Measurements from ENCODE around the gene MAN1C1. TPM values are rescaled to one million over a fixed set of nuclear protein-coding genes. Genes with fewer than 3 reads are reported as not detected.

The MAN1C1 gene
- total RNA-seq, 1 experiment from 2014 or later, result 1.6 TPM

DNA sequence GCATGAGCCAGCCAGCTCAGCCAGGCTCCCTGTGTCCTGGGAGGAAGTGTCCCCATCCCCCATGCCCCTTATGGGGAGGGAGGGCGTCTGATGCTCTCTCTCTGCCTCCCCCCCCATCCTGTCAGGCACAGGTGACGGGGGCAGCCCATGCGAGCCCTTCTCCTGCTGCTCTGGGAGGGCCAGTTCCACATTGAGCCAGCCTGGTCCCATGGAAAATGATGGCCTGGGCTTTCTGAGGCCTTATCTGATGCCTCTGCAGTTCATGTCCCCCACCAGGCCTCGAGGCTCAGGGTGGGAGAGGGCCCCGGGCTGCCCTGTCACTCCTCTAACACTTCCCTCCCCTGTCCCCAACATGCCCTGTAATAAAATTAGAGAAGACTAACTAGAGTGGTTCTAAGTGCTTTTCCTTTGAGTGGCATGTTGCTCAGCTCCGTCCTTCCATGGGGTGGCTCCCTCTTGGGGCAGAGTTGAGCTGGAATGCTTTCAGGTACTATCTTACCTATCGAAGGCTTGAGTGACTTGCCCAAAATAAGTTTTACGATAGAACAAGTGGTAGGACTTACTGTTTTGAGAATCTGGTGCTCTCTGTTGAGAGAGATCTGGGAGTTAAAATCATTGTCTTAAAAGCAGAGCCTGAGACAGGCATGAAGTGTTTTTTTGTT, 201.4 kb downstream of the MAN1C1 start:
- no peak for DNase-seq (ENCODE audit: low read depth)

DNA sequence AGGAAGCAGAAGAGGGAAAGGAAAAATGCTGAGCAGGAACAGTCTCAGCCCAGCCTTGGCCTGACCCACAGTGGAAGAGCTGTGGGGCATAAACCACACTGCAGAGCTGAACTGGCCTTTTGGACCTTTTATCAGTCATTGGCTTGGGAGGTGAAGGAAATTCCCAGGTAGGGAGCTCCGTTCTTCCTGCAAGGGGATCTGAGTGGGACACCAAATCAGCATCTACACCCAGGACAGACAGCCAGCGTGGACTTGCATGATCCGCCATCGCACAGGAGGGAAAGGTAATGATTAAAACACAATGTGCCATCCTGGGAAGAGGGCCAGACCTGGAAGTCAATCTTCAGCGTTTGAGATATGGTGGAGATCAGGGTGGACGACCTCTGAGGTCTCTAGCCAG, 202.0 kb downstream of the MAN1C1 start:
- no peak for DNase-seq (ENCODE audit: low read depth)

DNA sequence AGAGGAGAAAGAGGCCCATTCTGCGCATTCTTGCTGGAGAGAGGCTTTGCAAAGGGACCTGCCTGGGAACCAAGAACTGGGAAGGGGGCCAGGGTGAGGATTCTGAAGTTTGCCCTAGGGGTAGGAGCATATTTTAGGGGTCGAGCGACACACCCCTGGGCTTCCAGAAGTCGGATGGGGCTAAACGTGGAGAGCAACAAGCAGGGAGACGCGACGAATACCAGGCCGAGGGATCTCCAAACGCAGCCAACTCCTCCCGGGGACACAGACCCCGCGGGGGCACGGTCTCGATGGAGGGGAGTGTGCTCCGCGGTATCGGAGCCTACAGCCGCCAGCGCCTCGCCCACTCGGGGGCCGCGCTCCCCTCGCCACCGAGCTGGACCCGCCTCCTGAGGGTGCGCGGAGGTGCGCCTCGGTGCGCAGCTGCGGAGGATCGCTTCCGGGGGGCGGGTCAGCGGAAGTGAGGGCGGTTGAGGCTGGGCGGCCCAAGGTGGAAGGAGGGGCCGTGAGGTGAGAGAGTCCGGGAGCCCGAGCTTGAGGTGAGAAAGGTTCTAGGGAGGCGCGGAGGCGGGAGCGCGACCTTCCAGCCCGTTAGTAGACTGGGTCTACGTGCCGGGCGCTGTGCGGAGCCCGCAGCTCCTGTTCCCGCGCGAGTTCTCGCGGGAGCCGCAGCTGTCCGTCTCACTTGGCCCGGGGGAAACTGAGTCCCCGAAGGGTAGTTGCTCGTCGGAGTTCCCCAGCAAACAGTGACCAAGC, 203.1 kb downstream of the MAN1C1 start, which contains the start of gene MTFR1L:
MTFR1L (plus strand) TSS at position 464 of the 756 bp plus-strand sequence. CDS start 3,151 bp downstream, outside the sequence.
- DNase-seq (ENCODE audit: low read depth), result peak; percentile 75

DNA sequence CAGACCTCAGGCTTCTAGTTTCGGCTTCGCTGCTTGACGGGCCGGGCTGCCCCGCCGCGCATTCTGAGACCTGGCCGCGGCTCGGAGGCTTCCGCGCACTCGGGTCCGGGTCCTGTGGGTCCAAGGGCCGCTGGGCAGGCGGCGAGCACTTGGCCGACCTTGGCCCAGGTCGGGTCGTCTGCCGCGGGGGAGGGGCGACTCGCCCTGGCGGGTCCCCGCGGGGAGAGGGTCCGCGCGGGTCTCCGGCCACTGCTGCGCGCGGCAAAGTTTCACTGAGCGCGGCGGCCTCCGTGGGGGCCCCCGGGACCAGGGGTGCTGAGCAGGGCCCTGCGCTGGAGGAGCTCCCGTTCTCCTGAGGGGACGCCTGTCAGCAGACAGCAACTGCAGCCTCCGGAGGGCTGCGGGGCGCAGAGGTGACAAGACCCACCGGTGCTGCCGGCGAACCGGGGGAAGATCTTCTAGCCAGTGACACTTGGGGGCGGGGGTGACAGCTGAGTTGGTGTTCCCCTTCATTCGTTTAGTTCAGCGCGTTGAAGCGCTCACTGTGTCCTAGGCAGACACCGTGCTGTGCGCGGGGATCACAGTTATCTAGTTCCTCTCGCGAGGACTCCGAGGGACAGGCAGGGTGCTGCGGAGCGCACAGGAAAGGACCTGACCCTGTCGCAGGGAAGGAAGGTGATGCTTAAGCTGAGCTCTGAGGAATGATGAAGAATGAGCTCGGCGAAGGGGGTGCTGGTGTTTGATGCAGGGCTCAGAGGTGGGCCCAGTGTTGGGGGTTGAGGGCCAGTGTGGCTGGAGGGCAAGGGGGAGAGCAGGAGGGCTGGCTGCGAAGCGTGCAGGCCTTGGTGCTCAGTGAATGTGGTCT, 203.9 kb downstream of the MAN1C1 start:
- DNase-seq (ENCODE audit: low read depth), result peak; percentile 72

DNA sequence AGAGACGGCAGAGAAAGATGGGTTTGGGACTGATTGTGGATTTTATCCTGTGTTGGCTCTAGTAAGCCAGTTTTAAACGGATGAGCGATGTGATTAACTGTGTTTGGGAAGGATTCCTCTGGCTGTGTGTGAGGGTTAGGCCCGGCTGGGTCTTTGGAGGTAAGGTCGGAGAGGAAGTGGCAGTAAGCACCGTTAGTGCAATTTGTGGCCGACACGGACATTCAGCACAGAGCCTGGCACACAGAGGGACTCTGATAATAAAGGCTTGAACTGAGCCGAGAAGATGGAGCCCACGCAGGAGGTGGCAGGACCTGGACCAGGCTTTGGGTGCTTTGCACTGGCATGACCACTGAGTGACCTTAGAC, 204.5 kb downstream of the MAN1C1 start:
- no peak for DNase-seq (ENCODE audit: low read depth)

DNA sequence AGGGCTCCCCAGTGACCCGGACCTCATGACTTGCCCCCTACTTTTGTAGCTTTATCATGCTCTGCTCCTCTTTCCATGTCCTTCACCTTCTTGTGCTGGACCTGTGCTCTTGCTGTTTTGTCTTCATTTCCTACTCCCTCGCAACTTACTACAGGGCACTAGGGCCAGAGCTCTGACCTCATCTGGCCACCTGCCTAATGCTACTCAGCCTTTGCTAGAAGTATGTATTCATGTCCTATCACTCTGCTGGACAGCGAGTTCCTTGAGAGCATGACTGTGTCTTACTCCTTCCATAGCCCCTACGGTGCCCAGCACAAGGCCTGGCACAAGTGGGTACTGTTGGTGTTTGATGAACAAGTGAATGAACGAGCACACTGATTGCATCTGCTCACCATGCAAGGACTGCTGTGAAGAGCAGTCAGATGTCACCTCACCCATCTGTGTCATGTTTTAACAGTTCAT, 205.1 kb downstream of the MAN1C1 start:
- DNase-seq (ENCODE audit: low read depth), result peak; percentile 28

DNA sequence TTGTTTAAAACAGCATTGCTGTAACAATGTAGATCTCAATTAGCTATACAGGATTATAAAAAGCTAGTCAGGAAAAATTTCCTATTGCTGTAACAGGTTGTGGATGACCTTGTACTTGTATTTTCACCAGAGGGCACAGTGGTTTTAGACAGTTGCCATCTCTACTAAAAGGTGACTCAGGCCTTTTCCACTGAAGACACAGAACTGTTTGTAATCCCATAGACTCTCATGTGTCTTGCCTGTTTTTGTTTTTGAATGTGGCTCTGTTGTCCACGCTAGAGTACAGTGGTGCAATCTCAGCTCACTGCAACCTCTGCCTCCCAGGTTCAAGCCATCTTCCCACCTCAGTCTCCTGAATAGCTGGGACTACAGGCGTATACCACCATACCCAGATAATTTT, 209.0 kb downstream of the MAN1C1 start:
- peak; percentile 31 for DNase-seq (ENCODE audit: low read depth)

DNA sequence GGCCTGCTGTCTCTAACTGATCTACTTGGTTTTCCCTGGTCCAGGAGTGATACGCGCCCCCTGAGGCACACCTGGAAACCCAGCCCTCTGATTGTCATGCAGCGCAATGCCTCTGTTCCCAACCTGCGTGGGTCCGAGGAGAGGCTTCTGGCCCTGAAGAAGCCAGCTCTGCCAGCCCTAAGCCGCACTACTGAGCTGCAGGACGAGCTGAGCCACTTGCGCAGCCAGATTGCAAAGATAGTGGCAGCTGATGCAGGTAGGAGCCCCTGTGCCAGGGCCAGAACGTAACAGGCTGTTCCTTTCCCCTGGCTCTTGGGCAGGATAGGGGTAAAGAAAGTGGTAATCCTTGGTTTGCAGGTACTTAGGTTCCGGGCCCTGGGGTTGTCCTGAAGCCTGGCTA, 210.0 kb downstream of the MAN1C1 start:
- no peak for DNase-seq (ENCODE audit: low read depth)

DNA sequence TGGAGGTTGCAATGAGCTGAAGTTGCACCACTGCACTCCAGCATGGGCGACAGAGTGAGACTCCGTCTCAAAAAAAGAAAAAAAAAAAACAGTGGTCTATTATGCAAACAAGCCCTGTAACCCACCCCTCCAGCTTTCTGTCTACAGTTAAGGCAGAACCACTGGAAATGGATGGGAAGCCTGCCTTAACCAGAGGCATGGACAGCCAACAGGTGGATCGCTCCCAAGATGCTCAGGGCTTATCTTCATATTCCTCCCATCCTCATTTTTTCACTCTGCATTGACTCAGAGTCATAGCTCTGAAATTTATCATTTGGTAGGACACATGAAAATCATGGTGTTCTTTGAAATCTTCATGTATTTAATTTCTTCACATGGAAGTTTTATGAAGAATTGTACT, 211.9 kb downstream of the MAN1C1 start:
- DNase-seq (ENCODE audit: low read depth), result no peak

DNA sequence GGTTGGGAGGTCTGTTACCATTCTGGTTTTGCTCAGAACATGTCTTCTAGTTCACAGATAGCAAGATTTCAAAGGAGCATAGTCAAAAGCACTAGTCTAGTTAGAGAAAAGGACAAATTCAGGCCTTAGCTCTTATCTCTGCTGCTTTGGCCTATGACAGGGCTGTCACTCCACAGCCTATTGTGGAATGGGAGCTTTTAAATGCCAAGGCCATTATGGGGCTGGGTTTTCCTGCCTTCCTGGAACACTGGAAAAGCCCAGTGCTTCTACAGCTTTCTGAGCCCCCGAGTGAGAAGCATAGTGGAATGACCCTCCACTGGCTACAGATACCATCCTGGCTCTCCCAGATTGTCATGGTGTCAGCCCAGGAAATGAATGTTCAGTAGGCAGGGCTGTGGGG, 212.5 kb downstream of the MAN1C1 start:
- no peak for DNase-seq (ENCODE audit: low read depth)

DNA sequence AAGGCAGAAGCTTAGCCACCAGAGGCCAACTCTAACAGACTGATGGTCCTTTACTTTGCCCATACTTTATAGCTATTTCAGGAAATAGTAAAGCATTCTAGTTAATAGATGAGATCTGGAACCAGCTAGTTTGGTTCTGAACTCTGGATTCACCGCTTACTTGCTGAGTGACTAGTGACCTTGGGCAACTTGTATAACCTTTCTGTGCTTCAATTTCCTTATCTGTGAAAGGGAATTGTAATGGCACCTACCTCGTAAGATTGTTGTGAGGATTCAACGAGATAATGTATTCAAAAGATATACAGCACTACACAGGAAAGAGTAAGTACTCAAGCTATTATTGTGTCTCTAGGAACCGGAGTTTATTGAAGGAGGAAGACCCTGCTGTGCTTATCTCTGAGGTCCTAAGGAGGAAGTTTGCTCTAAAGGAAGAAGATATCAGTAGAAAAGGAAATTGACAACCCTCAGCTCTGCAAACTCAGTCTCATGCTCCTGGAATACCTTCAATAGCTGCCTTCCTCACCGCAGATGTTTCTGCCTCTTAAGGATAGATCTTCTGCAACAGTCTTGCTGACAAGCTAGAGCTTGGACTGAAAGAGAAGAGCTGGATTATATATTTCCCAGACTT, 215.1 kb downstream of the MAN1C1 start:
- no peak for DNase-seq (ENCODE audit: low read depth)

DNA sequence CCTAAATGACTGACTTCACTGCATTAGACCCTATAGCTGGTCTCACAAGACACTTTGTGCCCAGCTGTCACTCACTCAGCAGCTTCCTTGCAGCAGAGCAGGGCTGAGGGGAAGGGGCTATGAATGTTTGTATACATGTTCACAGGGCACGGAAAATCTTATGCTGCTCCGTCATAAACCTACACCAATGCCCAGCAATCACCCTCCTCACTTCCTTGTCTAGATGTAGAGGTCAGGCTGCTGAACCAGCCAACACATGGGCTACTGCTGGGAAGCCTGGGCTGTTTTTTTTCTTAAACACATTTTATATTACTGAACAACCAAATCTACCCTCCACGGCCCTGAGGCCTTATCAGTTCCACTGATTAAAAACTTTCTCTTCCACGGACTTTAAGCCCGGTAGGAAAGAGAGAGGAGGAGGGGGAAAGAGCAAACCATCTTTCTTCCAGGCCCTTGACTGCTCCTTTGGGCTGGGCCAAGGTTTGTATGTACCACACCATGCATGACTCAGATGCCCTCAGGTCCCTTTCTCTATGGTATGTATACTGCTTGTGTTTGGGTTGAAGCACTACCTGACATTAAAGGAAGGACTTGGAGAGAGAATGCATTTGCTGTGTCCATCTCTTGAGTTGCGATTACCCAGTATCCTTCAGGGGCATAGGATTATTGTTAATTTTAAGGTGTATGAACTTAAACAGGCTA, 215.9 kb downstream of the MAN1C1 start:
- DNase-seq (ENCODE audit: low read depth), result peak; percentile 50

DNA sequence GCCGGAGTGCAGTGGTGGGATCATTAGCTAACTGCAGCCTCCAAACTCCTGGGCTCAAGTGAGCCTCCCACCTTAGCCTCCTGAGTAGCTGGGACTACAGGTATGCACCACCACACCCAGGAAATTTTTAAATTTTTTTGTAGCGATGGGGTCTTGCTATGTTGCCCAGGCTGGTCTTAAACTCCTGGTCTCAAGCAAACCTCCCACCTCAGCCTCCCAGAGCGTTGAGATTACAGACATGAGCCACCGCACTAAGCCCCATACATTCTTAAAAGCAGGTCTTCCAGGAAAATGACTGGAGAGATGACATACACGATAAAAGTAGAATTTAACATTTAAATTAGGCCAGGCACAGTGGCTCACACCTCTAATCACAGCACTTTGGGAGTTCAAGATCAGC, 216.6 kb downstream of the MAN1C1 start:
- DNase-seq (ENCODE audit: low read depth), result no peak

Other genes starting within 250 kb of the MAN1C1 start
- 0.24 and 0.78 TPM in 2 replicates for gene RHCE, start 196.0 kb upstream of the MAN1C1 start, total RNA-seq (2014; rRNA removed; shearing (Covaris generic))
- 14.7 and 19.2 TPM in 2 replicates for gene MACO1, start 185.9 kb upstream of the MAN1C1 start, total RNA-seq (2014; rRNA removed; shearing (Covaris generic))
- gene LDLRAP1, start 73.2 kb upstream of the MAN1C1 start, total RNA-seq (2014; rRNA removed; shearing (Covaris generic)), result 39.7 and 43.1 TPM in 2 replicates
- 41.3 and 43.5 TPM in 2 replicates for gene SELENON, start 183.4 kb downstream of the MAN1C1 start, total RNA-seq (2014; rRNA removed; shearing (Covaris generic))
- gene MTFR1L, start 203.2 kb downstream of the MAN1C1 start, total RNA-seq (2014; rRNA removed; shearing (Covaris generic)), result 54.4 and 56.4 TPM in 2 replicates
- gene AUNIP, start 242.7 kb downstream of the MAN1C1 start, total RNA-seq (2014; rRNA removed; shearing (Covaris generic)), result 8.7 and 10.0 TPM in 2 replicates

All from RPMI7951 (cell line).